DOHH2 (cell line): ENCODE results near the gene BHLHE23.

Experiments used
- H3F3A ChIP-seq: fragments of 200-600 bp; sonication (generic), shearing (Covaris generic); 2 replicates; pipeline ENCODE4 v1.6.0; 2016; ENCODE audit warnings: antibody characterized with exemption, mild to moderate bottlenecking; ENCODE audit not compliant: control insufficient read depth, insufficient read depth
- H3K27ac ChIP-seq: fragments of 200-600 bp; sonication (generic); 2 replicates; pipeline ENCODE4 v1.5.1; 2014; ENCODE audit warnings: low read depth, mild to moderate bottlenecking, low read length, moderate library complexity
- H3K27me3 ChIP-seq: fragments of 200-600 bp; sonication (generic); 2 replicates; pipeline ENCODE4 v1.6.1; 2014; ENCODE audit warnings: mild to moderate bottlenecking, low read length, mixed read lengths; ENCODE audit not compliant: control insufficient read depth
- H3K36me3 ChIP-seq: fragments of 200-600 bp; sonication (generic); 2 replicates; pipeline ENCODE4 v1.6.1; 2014; ENCODE audit warnings: mild to moderate bottlenecking, low read length, moderate library complexity, mixed read lengths; ENCODE audit not compliant: control insufficient read depth
- H3K4me1 ChIP-seq: fragments of 200-600 bp; sonication (generic); 2 replicates; pipeline ENCODE4 v1.6.1; 2014; ENCODE audit warnings: mild to moderate bottlenecking, low read length, mixed read lengths; ENCODE audit not compliant: control insufficient read depth
- H3K4me2 ChIP-seq: fragments of 200-600 bp; sonication (generic); 2 replicates; pipeline ENCODE4 v1.6.0; 2014; ENCODE audit warnings: mild to moderate bottlenecking, low read length, moderate library complexity
- H3K4me3 ChIP-seq: fragments of 200-600 bp; sonication (generic); 2 replicates; pipeline ENCODE4 v1.5.1; 2014; ENCODE audit warnings: mild to moderate bottlenecking, low read length, mixed read lengths
- H3K79me2 ChIP-seq: fragments of 200-600 bp; sonication (generic); 2 replicates; pipeline ENCODE4 v1.6.1; 2014; ENCODE audit warnings: mild to moderate bottlenecking, low read length, mixed read lengths; ENCODE audit not compliant: control insufficient read depth
- H3K9me2 ChIP-seq: fragments of 200-600 bp; sonication (generic); replicated peaks from 2 replicates; pipeline ENCODE4 v1.6.1; 2014; ENCODE audit warnings: mild to moderate bottlenecking, low read length, mixed read lengths; ENCODE audit not compliant: control insufficient read depth
- H3K9me3 ChIP-seq: fragments of 200-600 bp; sonication (generic); 2 replicates; pipeline ENCODE4 v1.6.1; 2014; ENCODE audit warnings: antibody characterized with exemption, low read length, mixed read lengths; ENCODE audit not compliant: control insufficient read depth, insufficient read depth
- H4K20me1 ChIP-seq: fragments of 200-600 bp; sonication (generic); 2 replicates; pipeline ENCODE4 v1.6.0; 2014; ENCODE audit warnings: low read depth, mild to moderate bottlenecking, antibody characterized with exemption, low read length, moderate library complexity; ENCODE audit not compliant: control insufficient read depth, insufficient read depth
- CTCF ChIP-seq: fragments of 200-600 bp; sonication (generic); IDR thresholded peaks from one replicate; pipeline ENCODE4 v1.5.1; 2014; ENCODE audit warnings: antibody characterized with exemption, mild to moderate bottlenecking, low read depth, low read length; ENCODE audit not compliant: poor library complexity, severe bottlenecking
- EZH2phosphoT487 ChIP-seq: fragments of 200-600 bp; sonication (generic); IDR thresholded peaks from 2 replicates; pipeline ENCODE4 v1.6.1; 2017; ENCODE audit warnings: borderline replicate concordance, mild to moderate bottlenecking, antibody characterized with exemption, low read length, moderate library complexity, mixed read lengths

BHLHE23 gene

GRCh38 chr20:62995898-62996595, 10.7 kb downstream of the BHLHE23 start:
- Histone ChIP-seq H3K27me3 (peaks cover 20% of the 10 kb centered on the region), H3F3A (no peaks in the 10 kb centered on the region), H3K9me3 (no peaks in the 10 kb centered on the region), H3K36me3 (no peaks in the 10 kb centered on the region), H3K9me2 (no peaks in the 10 kb centered on the region), H3K4me3 (no peak overlapping the region), H3K4me1 (no peaks in the 10 kb centered on the region), H3K4me2 (no peak overlapping the region), H3K27ac (no peak overlapping the region), H4K20me1 (no peaks in the 10 kb centered on the region), H3K79me2 (no peaks in the 10 kb centered on the region)
- TF ChIP-seq EZH2phosphoT487 = no peak
- no peak for TF ChIP-seq CTCF

- Histone ChIP-seq H3K4me1 (no peaks in the 10 kb centered on the region), H3F3A (no peaks in the 10 kb centered on the region), H3K27me3 (peaks cover 19% of the 10 kb centered on the region), H3K36me3 (no peaks in the 10 kb centered on the region), H3K79me2 (no peaks in the 10 kb centered on the region), H3K4me2 (no peak overlapping the region), H3K9me2 (no peaks in the 10 kb centered on the region), H3K9me3 (no peaks in the 10 kb centered on the region), H3K4me3 (no peak overlapping the region), H4K20me1 (no peaks in the 10 kb centered on the region), H3K27ac (no peak overlapping the region)
- no peak for TF ChIP-seq CTCF
- TF ChIP-seq EZH2phosphoT487 = no peak
Measured at GRCh38 chr20:62995481-62995880, 11.3 kb downstream of the BHLHE23 start.

GRCh38 chr20:62994869-62995281, 11.9 kb downstream of the BHLHE23 start:
- no peak overlapping the region for H3K4me2 ChIP-seq
- no peaks in the 10 kb centered on the region for H3K36me3 ChIP-seq
- H3K9me2 ChIP-seq = no peaks in the 10 kb centered on the region
- H3K4me1 ChIP-seq = no peaks in the 10 kb centered on the region
- H3F3A ChIP-seq = no peaks in the 10 kb centered on the region
- no peaks in the 10 kb centered on the region for H4K20me1 ChIP-seq
- H3K27me3 ChIP-seq = peaks cover 19% of the 10 kb centered on the region
- no peaks in the 10 kb centered on the region for H3K79me2 ChIP-seq
- no peak overlapping the region for H3K4me3 ChIP-seq
- no peak overlapping the region for H3K27ac ChIP-seq
- TF ChIP-seq CTCF = no peak
- TF ChIP-seq EZH2phosphoT487 = no peak
- H3K9me3 ChIP-seq = no peaks in the 10 kb centered on the region
